ENCODE results near the gene ARHGEF2.
A peak's percentile ranks its signal among the peaks of the same experiment; 100 is the strongest.

The ARHGEF2 gene

DNA sequence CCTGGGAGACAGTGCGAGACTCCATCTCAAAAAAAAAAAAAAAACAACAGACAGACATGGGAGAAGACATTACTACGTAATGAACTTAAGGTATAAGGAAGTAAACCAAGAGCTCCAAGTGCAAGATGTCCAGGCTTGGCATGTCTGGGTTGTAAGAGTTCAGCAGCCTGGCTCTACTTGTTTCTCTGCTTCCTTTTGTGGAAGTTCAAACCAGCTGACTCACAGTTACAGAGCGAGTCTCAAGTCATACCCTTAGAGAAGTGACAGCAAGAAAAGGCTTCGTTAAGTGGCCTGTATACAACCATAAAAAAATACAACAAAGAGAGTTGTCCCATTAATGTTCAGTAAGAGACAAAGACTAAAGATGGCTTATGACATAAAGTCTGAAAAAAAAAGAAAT lies 68.5 kb downstream of the ARHGEF2 start:
- TF ChIP-seq, protein P1, sequence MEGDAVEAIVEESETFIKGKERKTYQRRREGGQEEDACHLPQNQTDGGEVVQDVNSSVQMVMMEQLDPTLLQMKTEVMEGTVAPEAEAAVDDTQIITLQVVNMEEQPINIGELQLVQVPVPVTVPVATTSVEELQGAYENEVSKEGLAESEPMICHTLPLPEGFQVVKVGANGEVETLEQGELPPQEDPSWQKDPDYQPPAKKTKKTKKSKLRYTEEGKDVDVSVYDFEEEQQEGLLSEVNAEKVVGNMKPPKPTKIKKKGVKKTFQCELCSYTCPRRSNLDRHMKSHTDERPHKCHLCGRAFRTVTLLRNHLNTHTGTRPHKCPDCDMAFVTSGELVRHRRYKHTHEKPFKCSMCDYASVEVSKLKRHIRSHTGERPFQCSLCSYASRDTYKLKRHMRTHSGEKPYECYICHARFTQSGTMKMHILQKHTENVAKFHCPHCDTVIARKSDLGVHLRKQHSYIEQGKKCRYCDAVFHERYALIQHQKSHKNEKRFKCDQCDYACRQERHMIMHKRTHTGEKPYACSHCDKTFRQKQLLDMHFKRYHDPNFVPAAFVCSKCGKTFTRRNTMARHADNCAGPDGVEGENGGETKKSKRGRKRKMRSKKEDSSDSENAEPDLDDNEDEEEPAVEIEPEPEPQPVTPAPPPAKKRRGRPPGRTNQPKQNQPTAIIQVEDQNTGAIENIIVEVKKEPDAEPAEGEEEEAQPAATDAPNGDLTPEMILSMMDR (conservative IDR thresholded peaks at IDR 0.05; ENCODE audit: low read depth, low read length): no peak
- no peak for DNase-seq (ENCODE audit: low read depth)
- peak overlapping the region; percentile 85 for H3K4me3 ChIP-seq (ENCODE audit: low read length)

DNA sequence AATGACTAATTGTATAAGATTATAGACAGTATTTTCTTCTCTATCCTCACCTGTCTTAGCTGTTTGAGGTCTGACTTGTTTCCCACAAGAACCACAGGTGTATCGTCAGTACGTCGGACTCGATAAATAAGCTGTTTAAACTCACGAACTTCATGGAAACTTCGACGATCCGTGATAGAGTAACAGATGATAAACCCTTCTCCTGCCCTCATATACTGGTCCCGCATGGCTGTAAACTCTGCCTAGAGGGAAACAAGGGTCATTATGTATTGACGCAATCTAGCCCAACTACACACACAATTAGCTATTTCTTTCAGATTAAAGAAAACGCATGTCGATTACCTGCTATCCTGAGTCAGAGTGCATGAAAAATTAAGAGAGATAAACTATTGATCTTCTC lies 74.1 kb downstream of the ARHGEF2 start:
- H3K4me3 ChIP-seq (ENCODE audit: low read length): no peak overlapping the region
- no peak for DNase-seq (ENCODE audit: low read depth)
- TF ChIP-seq, protein P1 (conservative IDR thresholded peaks at IDR 0.05; ENCODE audit: low read depth, low read length): no peak

DNA sequence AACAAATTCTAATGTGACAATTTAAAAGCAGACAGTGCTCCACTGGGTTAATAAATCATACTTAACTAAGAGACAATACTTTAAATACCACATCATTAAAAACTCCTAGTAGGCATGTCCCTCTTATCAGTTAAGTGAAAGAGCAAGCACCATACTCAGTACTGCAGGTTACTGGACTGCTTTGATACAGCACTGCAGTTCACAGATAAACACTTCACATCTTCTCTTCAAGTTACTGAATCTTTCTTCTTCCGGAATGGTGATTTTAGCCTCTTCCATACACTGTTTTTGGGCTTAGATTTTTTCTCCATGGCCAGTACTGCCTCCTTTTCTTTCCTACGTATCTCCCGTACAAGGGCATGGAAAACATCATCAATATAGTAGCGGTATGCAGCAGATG lies 78.2 kb downstream of the ARHGEF2 start:
- TF ChIP-seq, protein P1 (conservative IDR thresholded peaks at IDR 0.05; ENCODE audit: low read depth, low read length): no peak
- H3K4me3 ChIP-seq (ENCODE audit: low read length): no peak overlapping the region
- DNase-seq (ENCODE audit: low read depth): no peak

DNA sequence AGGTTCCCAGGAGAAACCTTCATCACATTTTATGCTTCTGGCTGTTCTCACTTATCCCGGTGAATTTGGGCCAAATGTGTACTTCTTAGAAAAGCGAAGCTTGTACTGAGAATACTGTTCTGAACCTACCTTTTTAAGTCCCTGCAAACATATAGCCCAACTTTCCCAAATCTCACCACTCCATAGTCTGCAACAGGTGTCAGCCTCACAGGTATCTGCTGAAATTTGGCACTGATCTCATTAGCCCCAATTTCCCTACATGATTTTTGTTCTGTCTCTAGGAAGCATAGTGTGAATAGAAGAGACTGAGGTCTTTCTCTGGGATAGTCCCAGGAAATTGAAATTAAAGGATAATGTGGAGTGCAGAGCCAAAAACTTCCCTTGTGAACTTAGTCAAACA lies 78.7 kb downstream of the ARHGEF2 start:
- TF ChIP-seq, protein P1 (conservative IDR thresholded peaks at IDR 0.05; ENCODE audit: low read depth, low read length): no peak
- DNase-seq (ENCODE audit: low read depth): no peak
- no peak overlapping the region for H3K4me3 ChIP-seq (ENCODE audit: low read length)

DNA sequence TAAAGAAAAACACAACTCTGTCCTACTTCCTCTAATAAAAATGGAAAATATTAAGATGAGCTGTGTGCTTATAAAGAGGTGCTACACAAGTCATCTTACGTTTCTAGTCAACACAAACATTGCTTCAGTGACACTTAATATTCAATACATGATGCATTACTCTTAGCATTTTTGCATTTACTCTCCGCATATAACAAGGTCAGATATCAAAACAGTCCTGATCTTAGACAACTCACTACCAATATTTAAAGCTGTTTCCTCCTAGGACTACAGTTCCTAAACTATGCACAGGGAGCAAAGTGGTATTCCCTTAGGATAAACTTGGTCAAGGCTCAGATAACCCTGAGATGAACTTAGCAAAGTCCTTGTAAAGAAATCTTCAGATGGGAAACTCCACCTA lies 79.5 kb downstream of the ARHGEF2 start:
- H3K4me3 ChIP-seq (ENCODE audit: low read length): no peak overlapping the region
- DNase-seq (ENCODE audit: low read depth): no peak
- TF ChIP-seq, protein P1 (conservative IDR thresholded peaks at IDR 0.05; ENCODE audit: low read depth, low read length): no peak

DNA sequence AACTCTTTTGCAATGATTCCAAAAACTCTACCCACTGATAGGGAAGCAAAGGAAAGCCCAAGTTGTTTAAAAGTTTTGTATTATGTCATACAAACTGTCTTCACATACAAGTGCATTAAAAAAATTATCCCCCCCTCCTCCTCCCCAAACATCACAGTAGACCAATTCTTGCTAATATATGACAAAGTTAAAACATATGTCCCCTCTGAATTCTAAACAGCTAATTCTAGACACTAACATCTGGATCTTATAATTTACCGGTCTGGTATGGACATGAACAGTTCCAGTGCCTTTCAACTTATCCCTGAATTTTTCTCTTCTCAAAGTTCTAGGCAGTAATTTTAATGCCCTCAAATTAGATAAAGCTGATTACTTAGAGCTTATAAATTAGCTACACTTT lies 80.6 kb downstream of the ARHGEF2 start:
- no peak overlapping the region for H3K4me3 ChIP-seq (ENCODE audit: low read length)
- DNase-seq (ENCODE audit: low read depth): no peak
- TF ChIP-seq, protein P1 (conservative IDR thresholded peaks at IDR 0.05; ENCODE audit: low read depth, low read length): no peak
